GM23248 (cell line): Measurements from ENCODE around the gene EID3.

Source experiments
- EZH2 ChIP-seq: fragments of 200-600 bp; sonication (generic); IDR thresholded peaks from 2 replicates; pipeline ENCODE4 v1.6.1; 2018; ENCODE audit warnings: antibody characterized with exemption, mild to moderate bottlenecking; ENCODE audit not compliant: insufficient read depth, poor library complexity, severe bottlenecking
- EZH2phosphoT487 ChIP-seq: fragments of 200-600 bp; sonication (generic); IDR thresholded peaks from 2 replicates; pipeline ENCODE4 v1.6.1; 2018; ENCODE audit warnings: antibody characterized with exemption, moderate library complexity, mild to moderate bottlenecking, low read depth; ENCODE audit not compliant: insufficient read depth

DNA sequence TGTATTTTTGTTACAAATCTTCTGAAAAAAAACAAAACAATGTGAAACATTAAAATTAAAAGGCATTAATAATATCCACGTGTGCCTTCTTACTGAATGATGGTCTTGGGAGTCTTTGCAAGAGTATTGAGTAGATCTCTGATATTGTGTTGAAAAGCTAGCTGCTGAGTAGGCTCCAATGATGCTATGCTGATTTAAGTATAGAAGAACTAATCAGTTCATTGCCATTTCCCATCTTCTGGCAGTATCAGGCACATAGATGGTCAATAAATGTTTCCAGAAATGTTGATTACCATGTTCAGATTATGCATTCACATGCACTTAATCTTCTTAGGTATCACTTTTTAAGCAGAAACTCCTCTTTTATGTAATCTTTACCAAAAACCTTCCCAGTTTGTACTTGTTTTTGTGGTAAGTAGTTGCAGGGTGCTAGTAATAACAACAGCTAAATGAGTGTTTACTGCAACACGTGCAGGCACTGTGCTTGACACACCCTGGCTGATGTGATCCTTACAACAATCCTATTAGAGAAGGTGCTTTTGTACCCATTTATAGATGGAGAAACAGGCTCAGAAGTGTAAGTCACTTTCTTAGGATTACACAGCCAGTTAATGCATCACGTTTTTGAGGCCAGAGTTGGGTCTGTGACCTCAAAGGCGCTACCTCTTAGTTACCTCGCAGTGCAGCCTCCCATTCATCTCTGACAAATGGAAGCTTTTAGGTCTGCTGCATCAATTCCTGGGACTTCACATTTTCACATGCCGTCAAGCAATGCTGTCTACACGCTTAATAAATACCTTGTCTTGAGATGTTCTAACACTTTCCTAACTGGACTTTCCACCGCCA, 46.9 kb downstream of the EID3 start:
- TF ChIP-seq EZH2phosphoT487 (no peak), EZH2 (no peak)
